HG02938 (cell line): ENCODE measurements around the gene ZNF598.
"Not testable (repeated sequence)": the region's sequence is repeated elsewhere in the genome, so short reads cannot be mapped to it uniquely, and the experiment has no call there.

ENCODE experiments used
- ATAC-seq: cut with Tn5 transposase; IDR thresholded peaks from one replicate; pipeline ENCODE4 v1.9.1; 2021; ENCODE audit warnings: mild to moderate bottlenecking, moderate library complexity; ENCODE audit not compliant: unreplicated experiment

ZNF598 gene

GRCh38 chr16:2028620-2029220 lies 19.1 kb upstream of the ZNF598 start:
- ATAC-seq: no peak

GRCh38 chr16:2028146-2028545 lies 18.5 kb upstream of the ZNF598 start:
- no peak for ATAC-seq

DNA sequence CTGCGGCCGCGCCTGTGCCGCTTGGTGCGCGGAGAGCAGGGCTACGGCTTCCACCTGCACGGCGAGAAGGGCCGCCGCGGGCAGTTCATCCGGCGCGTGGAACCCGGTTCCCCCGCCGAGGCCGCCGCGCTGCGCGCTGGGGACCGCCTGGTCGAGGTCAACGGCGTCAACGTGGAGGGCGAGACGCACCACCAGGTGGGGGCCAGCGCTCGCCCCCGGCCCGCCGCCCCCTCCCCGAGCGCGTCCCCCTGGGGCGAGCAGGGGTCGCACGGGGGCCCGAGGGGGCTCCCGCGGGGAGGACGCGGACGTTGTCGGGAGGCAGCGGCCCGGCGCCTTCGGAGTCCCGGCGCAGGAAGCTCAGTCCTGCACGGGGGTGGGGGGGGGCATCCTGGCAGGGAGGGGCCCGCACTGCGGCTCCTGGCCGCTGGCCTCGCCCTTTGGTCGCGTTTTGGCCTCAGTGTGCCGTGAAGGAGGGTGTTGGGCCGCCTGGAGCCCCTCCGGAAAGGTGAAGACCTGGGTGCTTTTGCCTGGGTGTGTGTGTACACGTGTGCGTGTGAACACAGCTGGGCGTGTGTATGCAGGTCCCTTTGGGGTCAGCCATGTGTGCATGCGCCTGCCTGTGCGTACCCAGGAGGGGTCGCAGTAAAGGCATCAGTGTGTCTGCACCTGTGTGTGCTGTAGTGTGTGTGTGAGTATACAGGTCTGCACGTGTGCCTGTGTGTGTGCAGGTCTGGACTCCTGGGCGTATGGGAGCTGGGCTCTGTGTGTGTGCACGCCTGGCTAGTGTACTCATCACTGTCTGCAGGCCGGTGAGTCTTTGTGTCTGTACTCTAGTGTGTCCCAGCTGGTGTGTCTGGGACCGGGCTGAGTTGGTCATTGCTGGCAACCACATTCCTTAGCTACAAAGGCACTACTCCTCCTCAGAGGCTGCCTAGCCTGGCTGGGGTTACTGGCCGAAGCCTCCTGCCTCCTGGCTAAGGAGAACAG lies 17.7 kb upstream of the ZNF598 start:
- no peak for ATAC-seq

GRCh38 chr16:2026461-2027023 lies 16.9 kb upstream of the ZNF598 start, which contains the start of gene NHERF2:
NHERF2 (plus strand) TSS chr16:2026902; CDS start chr16:2027006, 104 bp downstream.
- ATAC-seq: no peak

DNA sequence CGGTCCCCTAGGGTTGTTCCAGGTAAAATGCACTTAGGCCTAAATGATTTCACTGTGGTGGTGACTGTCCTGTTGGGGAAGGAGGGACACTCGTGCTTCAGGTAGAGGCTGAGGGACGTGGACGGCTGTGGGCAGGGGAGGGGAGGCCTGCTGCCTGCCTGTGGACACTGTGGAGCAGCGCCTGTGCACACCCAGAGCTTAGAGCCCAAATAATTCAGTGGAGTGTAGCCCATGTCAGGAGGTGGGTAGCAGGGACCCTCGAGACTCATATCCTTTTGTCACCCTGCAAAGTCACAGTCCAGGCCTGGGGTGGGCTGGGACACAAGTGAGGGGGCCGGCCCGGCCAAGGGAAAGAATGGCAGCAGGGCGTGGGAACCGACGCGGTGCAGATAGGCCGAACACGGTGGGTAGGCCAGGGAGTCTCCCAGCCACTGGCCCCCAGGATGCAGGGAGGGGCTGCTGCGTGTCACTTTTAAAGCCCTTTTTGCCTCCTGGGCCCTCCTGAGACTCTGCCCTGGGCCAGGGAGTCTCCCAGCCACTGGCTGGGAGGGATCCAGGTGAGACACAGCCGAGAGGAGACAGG lies 16.3 kb upstream of the ZNF598 start:
- no peak for ATAC-seq

GRCh38 chr16:2025251-2025650 lies 15.6 kb upstream of the ZNF598 start:
- no peak for ATAC-seq

DNA sequence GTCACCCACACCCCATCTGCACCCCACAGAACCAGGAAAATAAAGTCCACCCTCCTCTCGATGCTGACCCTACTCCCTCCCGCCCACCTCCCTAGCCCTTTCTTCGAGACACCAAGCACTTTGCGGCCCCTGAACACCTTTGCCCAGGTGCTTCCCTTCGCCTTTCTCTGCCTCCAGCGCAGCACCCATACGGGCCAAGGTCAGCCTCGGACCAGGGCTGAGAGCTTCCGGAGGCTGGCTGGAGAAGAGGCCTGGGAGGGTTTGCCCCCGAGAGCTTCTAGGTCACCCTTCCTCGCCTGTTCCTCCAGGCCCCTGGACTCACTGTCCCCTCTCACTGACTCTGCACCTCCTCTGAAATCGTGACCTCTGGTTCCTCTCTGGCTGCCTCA lies 14.4 kb upstream of the ZNF598 start:
- ATAC-seq: no peak

DNA sequence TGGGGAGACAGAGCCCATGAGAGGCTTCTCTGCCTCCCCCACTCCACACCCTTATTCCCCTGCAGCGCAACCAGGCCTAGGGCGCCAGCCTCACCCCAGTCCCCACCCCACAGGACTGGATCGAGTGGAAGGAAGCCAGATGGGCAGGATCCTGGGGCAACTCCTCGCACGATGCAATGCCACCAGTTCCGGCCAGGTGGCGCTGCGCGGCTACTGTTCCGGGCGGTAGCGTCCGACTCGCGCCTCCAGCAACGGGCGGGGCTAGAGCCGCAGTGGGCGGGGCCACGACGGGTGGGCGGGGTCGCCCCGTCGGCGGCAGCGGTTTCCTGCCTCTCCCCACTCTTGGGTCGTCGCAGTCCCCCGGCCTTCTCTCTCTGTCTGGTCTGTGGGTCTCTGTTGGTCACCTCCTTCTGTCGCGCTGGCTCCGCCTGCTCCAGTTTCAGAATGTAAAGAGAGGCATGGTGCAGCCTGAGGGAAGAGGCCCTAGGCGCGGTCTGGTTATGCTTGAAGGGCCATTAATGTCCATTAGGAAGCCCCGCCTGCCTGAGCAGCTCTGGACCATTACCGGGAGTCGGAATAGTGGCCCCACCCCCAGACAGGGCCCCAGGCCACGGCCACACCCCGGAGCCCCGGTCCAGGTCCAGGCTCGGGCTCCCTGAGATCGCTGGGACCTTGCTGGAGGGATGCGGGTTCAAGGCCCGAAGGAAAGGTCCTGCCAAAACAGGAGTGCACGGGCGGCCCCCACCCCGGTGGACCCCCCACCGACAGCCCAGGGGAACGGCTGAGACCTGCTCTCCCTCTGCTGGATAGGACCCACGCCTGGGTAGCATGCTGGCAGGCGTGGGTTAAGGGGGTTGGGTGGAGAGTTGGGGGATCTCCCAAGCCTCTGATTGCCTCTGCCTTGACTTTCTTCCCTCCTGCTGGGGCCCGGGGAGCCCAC lies 13.7 kb upstream of the ZNF598 start:
- no peak for ATAC-seq

DNA sequence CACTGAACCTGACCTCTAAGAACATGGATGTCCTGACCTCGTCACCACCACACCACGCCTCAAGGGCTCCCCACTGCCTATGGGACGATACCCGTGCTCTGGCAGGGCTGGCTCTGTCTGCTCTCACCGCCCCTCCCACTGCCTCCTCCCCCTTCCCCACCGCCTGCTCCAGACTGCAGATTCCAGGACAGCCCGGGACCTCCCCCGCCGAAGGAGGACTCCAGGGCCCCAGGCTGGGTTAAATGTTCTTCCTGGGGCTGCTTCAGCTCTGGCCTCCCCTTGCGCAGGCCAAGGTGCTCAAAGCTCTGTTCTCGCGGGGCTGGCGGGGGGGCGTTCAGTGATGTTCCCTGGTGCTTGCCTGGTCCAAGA lies 13.1 kb upstream of the ZNF598 start:
- ATAC-seq: no peak

DNA sequence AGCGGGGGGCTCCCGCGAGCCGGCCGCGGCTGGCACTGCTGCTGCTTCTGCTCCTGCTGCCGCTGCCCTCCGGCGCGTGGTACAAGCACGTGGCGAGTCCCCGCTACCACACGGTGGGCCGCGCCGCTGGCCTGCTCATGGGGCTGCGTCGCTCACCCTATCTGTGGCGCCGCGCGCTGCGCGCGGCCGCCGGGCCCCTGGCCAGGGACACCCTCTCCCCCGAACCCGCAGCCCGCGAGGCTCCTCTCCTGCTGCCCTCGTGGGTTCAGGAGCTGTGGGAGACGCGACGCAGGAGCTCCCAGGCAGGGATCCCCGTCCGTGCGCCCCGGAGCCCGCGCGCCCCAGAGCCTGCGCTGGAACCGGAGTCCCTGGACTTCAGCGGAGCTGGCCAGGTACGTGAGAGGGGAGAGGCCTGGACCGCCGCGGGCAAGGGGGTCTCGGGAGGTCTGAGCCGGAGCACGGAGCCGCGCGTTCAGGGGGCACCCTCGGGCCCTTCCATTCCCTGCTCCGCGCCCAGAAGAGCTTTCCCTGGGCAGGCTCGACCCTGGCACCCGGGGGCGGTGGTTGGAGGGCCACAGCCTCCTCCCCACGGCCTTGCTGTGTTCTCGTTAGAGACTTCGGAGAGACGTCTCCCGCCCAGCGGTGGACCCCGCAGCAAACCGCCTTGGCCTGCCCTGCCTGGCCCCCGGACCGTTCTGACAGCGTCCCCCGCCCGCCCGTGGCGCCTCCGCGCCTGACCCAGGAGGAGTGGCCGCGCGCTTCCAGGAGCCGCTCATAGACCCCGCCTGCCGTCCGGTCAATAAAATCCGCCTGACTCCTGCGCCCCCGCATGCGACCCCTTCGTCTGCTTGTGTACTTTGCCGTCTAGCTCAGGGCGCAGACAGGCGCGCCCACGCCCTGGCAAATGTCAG lies 10.6 kb upstream of the ZNF598 start:
- no peak for ATAC-seq

GRCh38 chr16:2019518-2019920 lies 9.9 kb upstream of the ZNF598 start, which contains the start of gene NPW:
NPW (plus strand) TSS chr16:2019785.
- no peak for ATAC-seq

- no peak for ATAC-seq
Measured at GRCh38 chr16:2016407-2016922, 6.8 kb upstream of the ZNF598 start.

DNA sequence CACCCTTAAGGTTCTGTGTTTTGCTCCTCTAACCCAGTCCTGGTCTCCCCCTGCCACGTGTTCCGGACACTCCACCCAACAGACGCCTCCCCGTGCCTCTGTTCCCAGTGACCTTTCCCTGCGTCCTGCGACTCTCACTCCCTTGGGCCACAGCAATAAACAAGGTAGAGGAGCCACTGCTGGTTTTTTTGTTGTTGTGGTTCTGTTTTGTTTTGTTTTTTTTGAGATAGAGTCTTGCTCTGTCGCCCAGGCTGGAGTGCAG lies 6.3 kb upstream of the ZNF598 start:
- no peak for ATAC-seq

- no peak for ATAC-seq
Measured at GRCh38 chr16:2015117-2015946, 5.7 kb upstream of the ZNF598 start.

DNA sequence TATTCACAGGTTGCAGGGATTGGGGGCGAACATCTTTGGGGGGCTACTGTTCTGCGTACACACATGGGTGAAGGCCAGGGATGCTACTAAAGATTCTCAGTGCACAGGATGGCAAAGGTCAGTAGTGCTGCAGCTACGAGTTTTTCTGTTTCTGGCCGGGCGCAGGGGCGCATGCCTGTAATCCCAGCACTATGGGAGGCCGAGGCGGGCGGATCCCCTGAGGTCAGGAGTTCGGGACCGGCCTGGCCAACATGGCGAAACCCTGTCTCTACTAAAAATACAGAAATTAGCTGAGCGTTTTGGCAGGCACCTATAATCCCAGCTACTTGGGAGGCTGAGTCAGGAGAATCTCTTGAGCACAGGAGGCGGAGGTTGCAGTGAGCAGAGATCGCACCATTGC lies 3.9 kb upstream of the ZNF598 start:
- no peak for ATAC-seq

GRCh38 chr16:2011726-2012125 lies 2.1 kb upstream of the ZNF598 start:
- ATAC-seq: not testable (repeated sequence)

DNA sequence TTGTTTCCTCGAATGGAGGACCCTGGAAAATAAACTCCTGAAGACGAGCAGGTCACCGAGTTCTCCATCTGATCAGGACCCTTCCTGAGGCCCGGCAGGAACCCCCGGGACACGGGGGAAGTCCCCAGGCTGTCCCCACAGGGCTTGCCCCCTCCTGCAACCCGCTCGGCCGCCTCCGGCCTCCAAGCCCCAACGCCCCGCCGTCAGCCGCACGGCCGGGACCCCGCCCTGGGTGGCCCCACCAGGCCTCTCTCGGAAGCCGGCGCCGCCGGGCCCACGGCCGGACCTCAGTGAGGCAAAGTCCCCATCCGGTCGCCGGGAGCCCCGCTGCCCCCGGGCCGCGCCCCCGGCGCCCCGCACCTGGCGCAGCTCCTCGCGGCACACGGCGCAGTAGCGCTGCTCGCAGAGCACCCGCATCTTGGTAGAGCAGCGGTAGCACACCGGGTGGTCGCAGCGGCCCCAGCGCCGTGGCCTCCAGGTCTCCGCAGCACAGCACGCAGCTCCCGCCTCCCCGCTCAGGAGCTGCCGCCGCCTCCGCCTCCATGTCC lies 383 bp downstream of the ZNF598 start:
- ATAC-seq: peak; percentile 28

GRCh38 chr16:2008631-2009163 lies 924 bp downstream of the ZNF598 start:
- ATAC-seq: peak; percentile 7
